Nephron (organoid): ENCODE results near the gene NFASC.
A peak's percentile ranks its signal among the peaks of the same experiment; 100 is the strongest.

Experiments
- H3K27ac Mint-ChIP-seq, 3 experiments: 2 replicates each; pipeline ENCODE4 v1.8.0; 2020; ENCODE audit warnings: mixed read lengths in 3 of 3, mild to moderate bottlenecking in 2 of 3, moderate library complexity in 1 of 3
- H3K27me3 Mint-ChIP-seq: 2 replicates; pipeline ENCODE4 v1.8.0; 2021; ENCODE audit warnings: low read depth, mild to moderate bottlenecking, moderate library complexity, mixed read lengths
- H3K36me3 Mint-ChIP-seq: 2 replicates; pipeline ENCODE4 v1.8.0; 2020; ENCODE audit warnings: low read depth, mixed read lengths
- H3K4me1 Mint-ChIP-seq: 2 replicates; pipeline ENCODE4 v1.8.0; 2020; ENCODE audit warnings: mixed read lengths
- H3K4me3 Mint-ChIP-seq, 3 experiments: 2 replicates each; pipeline ENCODE4 v1.8.0; 2020; ENCODE audit warnings: mild to moderate bottlenecking in 3 of 3, mixed read lengths in 3 of 3, moderate library complexity in 2 of 3
- H3K9me3 Mint-ChIP-seq: 2 replicates; pipeline ENCODE4 v1.8.0; 2020; ENCODE audit warnings: mixed read lengths
- CTCF ChIP-seq, 3 experiments: fragments of 200-600 bp; sonication (generic); IDR thresholded peaks; one replicate each; pipeline ENCODE4 v1.5.0; 2021; ENCODE audit warnings: antibody characterized with exemption in 3 of 3; ENCODE audit not compliant: unreplicated experiment in 3 of 3

Gene NFASC

GRCh38 chr1:204974327-204974726, 103.7 kb downstream of the NFASC start:
- no peak overlapping the region for H3K27ac Mint-ChIP-seq
- no peak overlapping the region for H3K4me3 Mint-ChIP-seq
- H3K27me3 Mint-ChIP-seq = peaks cover 23% of the 10 kb centered on the region
- H3K4me1 Mint-ChIP-seq = no peaks in the 10 kb centered on the region
- no peaks in the 10 kb centered on the region for H3K36me3 Mint-ChIP-seq
- H3K9me3 Mint-ChIP-seq = no peaks in the 10 kb centered on the region
- TF ChIP-seq CTCF (IDR thresholded peaks at IDR 0.05; ENCODE audit: unreplicated experiment in 3 of 3) = no peak

DNA sequence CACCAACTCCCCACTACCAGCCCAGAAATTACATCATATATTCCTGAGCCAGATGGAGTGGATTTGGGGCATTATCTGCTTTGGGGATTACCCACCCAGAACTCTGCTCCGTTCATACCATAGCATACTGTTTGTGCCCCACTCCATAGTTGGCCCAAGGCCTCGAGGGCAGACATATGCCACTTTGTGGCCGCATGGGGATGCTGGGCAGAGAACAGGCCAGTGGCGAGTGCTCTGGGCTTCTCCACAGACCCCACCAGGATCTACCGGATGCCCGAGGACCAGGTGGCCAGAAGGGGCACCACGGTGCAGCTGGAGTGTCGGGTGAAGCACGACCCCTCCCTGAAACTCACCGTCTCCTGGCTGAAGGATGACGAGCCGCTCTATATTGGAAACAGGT, 104.4 kb downstream of the NFASC start:
- Mint-ChIP-seq H3K36me3 (no peaks in the 10 kb centered on the region), H3K4me3 (no peak overlapping the region), H3K9me3 (no peaks in the 10 kb centered on the region), H3K27me3 (peaks cover 23% of the 10 kb centered on the region), H3K4me1 (no peaks in the 10 kb centered on the region), H3K27ac (no peak overlapping the region)
- no peak for TF ChIP-seq CTCF (IDR thresholded peaks at IDR 0.05; ENCODE audit: unreplicated experiment in 3 of 3)

GRCh38 chr1:204975568-204976235, 105.0 kb downstream of the NFASC start:
- no peaks in the 10 kb centered on the region for H3K9me3 Mint-ChIP-seq
- no peak overlapping the region for H3K27ac Mint-ChIP-seq
- H3K4me3 Mint-ChIP-seq = no peak overlapping the region
- H3K36me3 Mint-ChIP-seq = no peaks in the 10 kb centered on the region
- H3K4me1 Mint-ChIP-seq = no peaks in the 10 kb centered on the region
- peaks cover 23% of the 10 kb centered on the region for H3K27me3 Mint-ChIP-seq
- peak; percentile 84 to 90 (median 86) for TF ChIP-seq CTCF (IDR thresholded peaks at IDR 0.05; ENCODE audit: unreplicated experiment in 3 of 3)

GRCh38 chr1:204976646-204977045, 106.0 kb downstream of the NFASC start:
- Mint-ChIP-seq H3K4me3 (no peak overlapping the region), H3K27ac (no peak overlapping the region), H3K4me1 (no peaks in the 10 kb centered on the region), H3K27me3 (peaks cover 14% of the 10 kb centered on the region), H3K36me3 (no peaks in the 10 kb centered on the region), H3K9me3 (no peaks in the 10 kb centered on the region)
- no peak for TF ChIP-seq CTCF (IDR thresholded peaks at IDR 0.05; ENCODE audit: unreplicated experiment in 3 of 3)

GRCh38 chr1:204977318-204977717, 106.7 kb downstream of the NFASC start:
- H3K27me3 Mint-ChIP-seq = peaks cover 8% of the 10 kb centered on the region
- H3K4me1 Mint-ChIP-seq = no peaks in the 10 kb centered on the region
- no peak overlapping the region for H3K27ac Mint-ChIP-seq
- no peak overlapping the region for H3K4me3 Mint-ChIP-seq
- H3K36me3 Mint-ChIP-seq = no peaks in the 10 kb centered on the region
- H3K9me3 Mint-ChIP-seq = no peaks in the 10 kb centered on the region
- no peak for TF ChIP-seq CTCF (IDR thresholded peaks at IDR 0.05; ENCODE audit: unreplicated experiment in 3 of 3)

DNA sequence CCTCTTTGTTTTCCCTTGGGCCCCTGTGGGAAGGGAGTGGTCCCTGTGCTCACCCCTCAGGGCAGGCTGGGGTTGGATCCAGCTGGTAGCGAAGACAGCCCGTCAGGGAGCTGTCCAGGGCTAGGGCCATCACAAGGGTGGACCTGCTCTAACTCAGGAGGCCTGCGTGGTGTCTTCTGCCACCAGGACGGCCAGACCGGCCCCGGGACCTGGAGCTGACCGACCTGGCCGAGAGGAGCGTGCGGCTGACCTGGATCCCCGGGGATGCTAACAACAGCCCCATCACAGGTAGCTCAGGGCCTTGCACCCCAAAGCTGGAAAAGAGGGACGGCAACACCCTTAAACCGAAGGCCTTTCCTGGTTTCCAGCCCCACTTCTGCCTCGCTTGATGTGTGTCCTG, 108.1 kb downstream of the NFASC start:
- no peak for TF ChIP-seq CTCF (IDR thresholded peaks at IDR 0.05; ENCODE audit: unreplicated experiment in 3 of 3)
- H3K4me3 Mint-ChIP-seq = no peak overlapping the region
- H3K36me3 Mint-ChIP-seq = no peaks in the 10 kb centered on the region
- no peak overlapping the region for H3K27ac Mint-ChIP-seq
- no peaks in the 10 kb centered on the region for H3K4me1 Mint-ChIP-seq
- peaks cover 8% of the 10 kb centered on the region for H3K27me3 Mint-ChIP-seq
- no peaks in the 10 kb centered on the region for H3K9me3 Mint-ChIP-seq
